ENCODE data around the gene NIPA2.

GRCh38 chr15:22795206-22796063 lies 43.0 kb upstream of the NIPA2 start:
- no peak for TF ChIP-seq EZH2phosphoT487 (IDR thresholded peaks at IDR 0.05; ENCODE audit: borderline replicate concordance, low read length)
- TF ChIP-seq CTCF (IDR thresholded peaks at IDR 0.05; ENCODE audit: low read depth, low read length, poor library complexity, severe bottlenecking), result peak; percentile 25

All from DOHH2 (cell line).